ENCODE results near the gene UBE2E1. TPM values are rescaled to one million over a fixed set of nuclear protein-coding genes. Genes with fewer than 3 reads are reported as not detected.
A peak's percentile ranks its signal among the peaks of the same experiment; 100 is the strongest.

The UBE2E1 gene
- total RNA-seq, 1 experiment from 2014 or later = 102 TPM

- H3K9me3 ChIP-seq (ENCODE audit: insufficient read depth, low read depth) = no peaks in the 10 kb centered on the region
- peak overlapping the region; percentile 97 for H3K4me3 ChIP-seq
- peaks cover 46% of the 10 kb centered on the region for H3K36me3 ChIP-seq (ENCODE audit: low read depth)
- intact Hi-C loops (cut with micrococcal nuclease; ENCODE audit: unreplicated experiment) = loop anchor here (10.0 kb wide), 1 partner anchor 404 kb away; no protein-coding TSS in a partner anchor
- no peaks in the 10 kb centered on the region for H3K27me3 ChIP-seq (ENCODE audit: insufficient read depth, low read depth)
- CTCF ChIA-PET = no interaction called here
- H3K79me2 ChIP-seq (ENCODE audit: low read depth) = peaks cover 73% of the 10 kb centered on the region
- BruUV-seq (replicated peaks) = no TSS peak
- H3K4me1 ChIP-seq (replicated peaks; ENCODE audit: insufficient read depth) = peaks cover 69% of the 10 kb centered on the region
- H3K27ac ChIP-seq = 0 out of 2 replicates have a peak overlapping the region, but pooled peaks have one; percentile 69
- POLR2A ChIA-PET (ENCODE audit: unreplicated experiment) = no interaction called here
- peaks cover 34% of the 10 kb centered on the region for H3F3A ChIP-seq (ENCODE audit: insufficient read depth, low read depth)
- peak overlapping the region; percentile 92 for H3K4me2 ChIP-seq
- H3K9me2 ChIP-seq (ENCODE audit: insufficient read depth) = no peaks in the 10 kb centered on the region
- DNase-seq = no peak
- no peak overlapping the region for H2AFZ ChIP-seq
- H4K20me1 ChIP-seq (ENCODE audit: insufficient read depth) = peaks cover 18% of the 10 kb centered on the region
- TF ChIP-seq CTCF (conservative IDR thresholded peaks at IDR 0.05) = no peak
- TF ChIP-seq EZH2 (IDR thresholded peaks at IDR 0.05; ENCODE audit: low read depth) = no peak
Measured at GRCh38 chr3:23808525-23808924, 2.8 kb downstream of the UBE2E1 start.

GRCh38 chr3:23809294-23809693 lies 3.5 kb downstream of the UBE2E1 start:
- DNase-seq = no peak
- Histone ChIP-seq H3K36me3 (ENCODE audit: low read depth) (peaks cover 51% of the 10 kb centered on the region), H4K20me1 (ENCODE audit: insufficient read depth) (peaks cover 26% of the 10 kb centered on the region), H3K79me2 (ENCODE audit: low read depth) (peaks cover 80% of the 10 kb centered on the region), H3K4me2 (peak overlapping the region; percentile 92), H3K27me3 (ENCODE audit: insufficient read depth, low read depth) (no peaks in the 10 kb centered on the region), H3K9me2 (ENCODE audit: insufficient read depth) (no peaks in the 10 kb centered on the region), H3K4me3 (peak overlapping the region; percentile 97), H3K27ac (peak overlapping the region; percentile 69; the same call in 1 of the 2 replicates), H3K9me3 (ENCODE audit: insufficient read depth, low read depth) (no peaks in the 10 kb centered on the region), H3K4me1 (replicated peaks; ENCODE audit: insufficient read depth) (peaks cover 61% of the 10 kb centered on the region), H3F3A (ENCODE audit: insufficient read depth, low read depth) (peaks cover 27% of the 10 kb centered on the region), H2AFZ (no peak overlapping the region)
- BruUV-seq (replicated peaks) = no TSS peak
- CTCF ChIA-PET = interaction anchor here (0.6 kb wide), 1 partner anchor 27 kb away, joined by 3 read pairs; no protein-coding TSS in a partner anchor
- POLR2A ChIA-PET (ENCODE audit: unreplicated experiment) = no interaction called here
- TF ChIP-seq EZH2 (IDR thresholded peaks at IDR 0.05; ENCODE audit: low read depth) = no peak
- no peak for TF ChIP-seq CTCF (conservative IDR thresholded peaks at IDR 0.05)
- intact Hi-C loops (cut with micrococcal nuclease; ENCODE audit: unreplicated experiment) = loop anchor here (10.0 kb wide), 1 partner anchor 404 kb away; no protein-coding TSS in a partner anchor

GRCh38 chr3:23809840-23810342 lies 4.1 kb downstream of the UBE2E1 start:
- TF ChIP-seq EZH2 (IDR thresholded peaks at IDR 0.05; ENCODE audit: low read depth) (no peak), CTCF (conservative IDR thresholded peaks at IDR 0.05) (no peak)
- Histone ChIP-seq H3K9me2 (ENCODE audit: insufficient read depth) (no peaks in the 10 kb centered on the region), H3K36me3 (ENCODE audit: low read depth) (peaks cover 51% of the 10 kb centered on the region), H4K20me1 (ENCODE audit: insufficient read depth) (peaks cover 30% of the 10 kb centered on the region), H2AFZ (peak overlapping the region; percentile 70), H3K9me3 (ENCODE audit: insufficient read depth, low read depth) (no peaks in the 10 kb centered on the region), H3K4me1 (replicated peaks; ENCODE audit: insufficient read depth) (peaks cover 55% of the 10 kb centered on the region), H3K4me3 (peak overlapping the region; percentile 97), H3K4me2 (peak overlapping the region; percentile 92), H3K27me3 (ENCODE audit: insufficient read depth, low read depth) (no peaks in the 10 kb centered on the region), H3K27ac (peak overlapping the region; percentile 69), H3K79me2 (ENCODE audit: low read depth) (peaks cover 86% of the 10 kb centered on the region), H3F3A (ENCODE audit: insufficient read depth, low read depth) (peaks cover 23% of the 10 kb centered on the region)
- POLR2A ChIA-PET (ENCODE audit: unreplicated experiment) = interaction anchor here (0.6 kb wide), 2 partner anchors 49 to 339 kb away, joined by 7 to 8 read pairs; no protein-coding TSS in a partner anchor
- intact Hi-C loops (cut with micrococcal nuclease; ENCODE audit: unreplicated experiment) = loop anchor here (10.0 kb wide), 1 partner anchor 405 kb away; no protein-coding TSS in a partner anchor
- CTCF ChIA-PET = interaction anchor here (0.6 kb wide), 1 partner anchor 716 kb away, joined by 3 read pairs; no protein-coding TSS in a partner anchor
- no TSS peak for BruUV-seq (replicated peaks)
- no peak for DNase-seq

All from PC-9 (cell line).